IPS-15b (cell line): ENCODE results near the gene OR2AE1.
"Not testable (repeated sequence)": the region's sequence is repeated elsewhere in the genome, so short reads cannot be mapped to it uniquely, and the experiment has no call there.

Experiments used
- H3K27me3 ChIP-seq: one replicate; pipeline ENCODE4 v1.6.1; 2013; ENCODE audit warnings: low read length; ENCODE audit not compliant: control insufficient read depth, insufficient read depth
- H3K36me3 ChIP-seq: one replicate; pipeline ENCODE4 v1.6.1; 2013; ENCODE audit warnings: low read length; ENCODE audit not compliant: control insufficient read depth, insufficient read depth
- H3K4me1 ChIP-seq: one replicate; pipeline ENCODE4 v1.6.1; 2013; ENCODE audit warnings: mild to moderate bottlenecking, low read length; ENCODE audit not compliant: control insufficient read depth, insufficient read depth
- H3K4me3 ChIP-seq: one replicate; pipeline ENCODE4 v1.5.1; 2013; ENCODE audit warnings: low read depth, low read length
- H3K9ac ChIP-seq: one replicate; pipeline ENCODE4 v1.6.1; 2013; ENCODE audit warnings: low read depth, mild to moderate bottlenecking, low read length
- H3K9me3 ChIP-seq: one replicate; pipeline ENCODE4 v1.6.1; 2013; ENCODE audit warnings: mild to moderate bottlenecking, low read length; ENCODE audit not compliant: control insufficient read depth, insufficient read depth

OR2AE1 gene

DNA sequence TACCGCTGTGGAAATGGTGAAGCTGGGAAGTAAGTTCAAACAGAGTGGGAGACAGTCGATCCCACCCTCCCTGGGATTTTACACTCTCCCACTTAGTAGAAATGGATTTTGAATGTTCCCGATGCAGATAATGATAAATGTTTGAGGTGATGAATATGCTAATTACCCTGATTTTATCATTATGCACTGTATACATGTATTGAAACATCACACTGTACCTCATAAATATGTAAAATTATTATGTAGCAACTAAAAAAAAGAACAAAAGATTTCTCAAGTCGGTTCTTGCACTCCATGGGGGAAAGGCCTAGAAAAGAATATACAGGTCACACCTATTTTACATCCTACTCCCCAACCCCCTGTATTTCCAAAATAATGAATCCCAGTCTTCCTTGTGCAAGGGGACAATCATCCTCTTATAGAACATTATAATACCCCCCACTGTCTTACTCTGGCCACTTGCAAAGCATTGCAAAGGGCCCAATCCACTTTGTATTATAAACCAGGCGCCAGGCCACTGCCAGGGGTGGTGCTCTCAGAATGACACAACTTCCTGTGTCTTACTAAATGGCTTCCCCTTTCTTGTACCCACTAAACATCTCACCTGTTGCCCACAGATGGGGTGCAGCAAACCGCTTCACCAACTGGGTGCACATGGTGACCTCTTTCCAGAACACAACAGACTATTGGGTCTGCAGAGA, 20.6 kb upstream of the OR2AE1 start:
- Histone ChIP-seq H3K9me3 (no peaks in the 10 kb centered on the region), H3K36me3 (no peaks in the 10 kb centered on the region), H3K4me3 (no peak overlapping the region), H3K27me3 (no peaks in the 10 kb centered on the region), H3K9ac (no peak overlapping the region), H3K4me1 (no peaks in the 10 kb centered on the region)

- H3K36me3 ChIP-seq: no peaks in the 10 kb centered on the region
- no peaks in the 10 kb centered on the region for H3K27me3 ChIP-seq
- no peak overlapping the region for H3K9ac ChIP-seq
- no peak overlapping the region for H3K4me3 ChIP-seq
- no peaks in the 10 kb centered on the region for H3K4me1 ChIP-seq
- no peaks in the 10 kb centered on the region for H3K9me3 ChIP-seq
These were observed 17.9 kb upstream of the OR2AE1 start for GRCh38 chr7:99894738-99895137.

DNA sequence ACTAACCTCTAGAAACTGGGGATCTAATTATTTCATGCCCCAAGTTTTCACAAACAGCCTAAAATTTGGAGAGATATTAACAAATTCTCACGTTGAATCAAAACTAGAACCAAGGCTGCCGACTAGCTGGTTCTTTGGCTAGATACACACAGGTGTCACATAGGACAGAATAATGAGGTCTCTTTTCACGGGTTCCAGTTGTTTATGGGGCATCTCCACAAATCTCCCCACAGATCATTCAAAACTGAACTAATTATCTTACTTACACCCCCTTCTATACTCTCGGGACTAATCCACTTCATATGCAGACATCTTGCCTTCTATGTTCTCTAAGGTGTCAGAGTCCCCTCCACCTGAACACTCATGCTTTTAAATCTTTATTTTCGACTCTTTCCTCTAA, 16.4 kb upstream of the OR2AE1 start:
- H3K27me3 ChIP-seq: no peaks in the 10 kb centered on the region
- no peaks in the 10 kb centered on the region for H3K4me1 ChIP-seq
- no peak overlapping the region for H3K9ac ChIP-seq
- H3K4me3 ChIP-seq: no peak overlapping the region
- no peaks in the 10 kb centered on the region for H3K9me3 ChIP-seq
- no peaks in the 10 kb centered on the region for H3K36me3 ChIP-seq

DNA sequence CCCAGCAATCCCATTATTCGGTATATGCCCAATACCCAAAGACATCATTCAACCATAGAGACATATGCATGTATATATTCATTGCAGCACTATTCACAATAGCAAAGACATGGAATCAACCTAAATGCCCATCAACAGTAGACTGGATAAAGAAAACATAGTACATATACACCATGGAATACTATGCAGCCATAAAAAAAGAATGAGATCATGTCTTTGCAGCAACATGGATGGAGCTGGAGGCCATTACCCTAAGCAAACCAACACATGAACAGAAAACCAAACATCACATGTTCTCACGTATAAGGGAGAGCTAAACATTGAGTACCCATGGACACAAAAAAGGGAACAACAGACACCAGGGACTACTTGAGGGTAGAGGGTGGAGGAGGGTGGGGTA, 13.5 kb upstream of the OR2AE1 start:
- not testable (repeated sequence) for H3K9ac ChIP-seq, H3K27me3 ChIP-seq, H3K36me3 ChIP-seq, H3K4me1 ChIP-seq, H3K9me3 ChIP-seq, H3K4me3 ChIP-seq

GRCh38 chr7:99888366-99888765, 11.5 kb upstream of the OR2AE1 start:
- H3K9me3 ChIP-seq, H3K27me3 ChIP-seq, H3K4me3 ChIP-seq, H3K9ac ChIP-seq, H3K4me1 ChIP-seq, H3K36me3 ChIP-seq: not testable (repeated sequence)

DNA sequence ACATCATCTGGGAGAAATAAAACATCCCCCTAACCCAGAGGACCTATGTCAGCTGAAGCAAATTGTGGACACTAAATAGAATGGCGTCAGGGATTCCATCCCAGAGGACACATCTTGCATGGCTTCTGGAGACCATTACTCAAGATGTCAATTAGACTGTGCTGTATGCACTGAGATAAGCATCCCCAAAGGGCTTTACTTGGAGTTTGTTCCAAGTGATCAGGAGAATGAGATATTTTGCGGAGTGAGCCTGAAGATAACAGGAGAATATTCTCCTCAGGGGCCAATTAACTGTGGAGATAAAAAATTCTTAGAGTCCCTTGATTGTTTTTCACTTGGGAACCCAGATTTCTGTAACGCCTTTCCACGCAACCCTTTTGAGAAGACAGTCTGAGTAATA, 4.5 kb upstream of the OR2AE1 start:
- Histone ChIP-seq H3K4me1 (no peaks in the 10 kb centered on the region), H3K27me3 (no peaks in the 10 kb centered on the region), H3K4me3 (no peak overlapping the region), H3K9me3 (no peaks in the 10 kb centered on the region), H3K9ac (no peak overlapping the region), H3K36me3 (no peaks in the 10 kb centered on the region)

DNA sequence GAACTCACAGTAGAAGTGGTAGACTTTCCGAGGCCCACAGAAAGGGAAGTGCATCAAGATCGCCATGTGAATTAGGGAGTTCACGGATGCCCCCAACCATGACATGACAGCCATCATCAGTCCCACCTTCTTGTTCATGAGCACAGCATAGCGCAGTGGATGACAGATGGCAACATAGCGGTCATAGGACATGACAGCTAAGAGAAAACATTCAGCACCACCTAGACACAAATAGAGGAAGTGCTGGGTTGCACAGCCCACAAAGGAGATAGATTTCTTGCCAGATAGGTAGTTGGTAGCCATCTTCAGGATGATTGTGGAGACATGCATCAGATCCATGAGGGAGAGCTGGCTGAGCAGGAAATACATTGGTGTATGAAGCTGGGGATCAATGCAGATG, 342 bp downstream of the OR2AE1 start:
- H3K4me1 ChIP-seq: no peaks in the 10 kb centered on the region
- H3K36me3 ChIP-seq: no peaks in the 10 kb centered on the region
- no peak overlapping the region for H3K4me3 ChIP-seq
- H3K9ac ChIP-seq: no peak overlapping the region
- H3K9me3 ChIP-seq: no peaks in the 10 kb centered on the region
- H3K27me3 ChIP-seq: no peaks in the 10 kb centered on the region

- H3K9me3 ChIP-seq: no peaks in the 10 kb centered on the region
- H3K27me3 ChIP-seq: no peaks in the 10 kb centered on the region
- no peaks in the 10 kb centered on the region for H3K4me1 ChIP-seq
- H3K4me3 ChIP-seq: no peak overlapping the region
- H3K9ac ChIP-seq: no peak overlapping the region
- no peaks in the 10 kb centered on the region for H3K36me3 ChIP-seq
These were observed 8.6 kb downstream of the OR2AE1 start for GRCh38 chr7:99868246-99868645.

DNA sequence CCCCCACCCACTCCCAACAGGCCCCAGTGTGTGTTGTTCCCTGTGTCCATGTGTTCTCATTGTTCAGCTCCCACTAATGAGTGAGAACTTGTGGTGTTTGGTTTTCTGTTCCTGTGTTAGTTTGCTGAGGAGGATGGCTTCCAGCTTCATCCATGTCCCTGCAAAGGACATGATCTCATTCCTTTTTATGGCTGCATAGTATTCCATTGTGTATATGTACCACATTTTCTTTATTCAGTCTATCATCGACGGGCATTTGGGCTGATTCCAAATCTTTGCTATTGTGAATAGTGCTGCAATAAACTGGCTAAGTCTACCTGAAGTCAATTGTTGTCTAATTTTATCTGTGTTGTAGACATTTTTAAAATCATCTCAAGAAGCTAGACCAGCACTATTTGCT, 9.4 kb downstream of the OR2AE1 start:
- not testable (repeated sequence) for H3K27me3 ChIP-seq, H3K4me3 ChIP-seq, H3K9ac ChIP-seq, H3K36me3 ChIP-seq, H3K9me3 ChIP-seq, H3K4me1 ChIP-seq

GRCh38 chr7:99863847-99864440, 12.9 kb downstream of the OR2AE1 start:
- no peaks in the 10 kb centered on the region for H3K4me1 ChIP-seq
- no peak overlapping the region for H3K4me3 ChIP-seq
- no peaks in the 10 kb centered on the region for H3K9me3 ChIP-seq
- no peaks in the 10 kb centered on the region for H3K36me3 ChIP-seq
- no peaks in the 10 kb centered on the region for H3K27me3 ChIP-seq
- H3K9ac ChIP-seq: no peak overlapping the region

DNA sequence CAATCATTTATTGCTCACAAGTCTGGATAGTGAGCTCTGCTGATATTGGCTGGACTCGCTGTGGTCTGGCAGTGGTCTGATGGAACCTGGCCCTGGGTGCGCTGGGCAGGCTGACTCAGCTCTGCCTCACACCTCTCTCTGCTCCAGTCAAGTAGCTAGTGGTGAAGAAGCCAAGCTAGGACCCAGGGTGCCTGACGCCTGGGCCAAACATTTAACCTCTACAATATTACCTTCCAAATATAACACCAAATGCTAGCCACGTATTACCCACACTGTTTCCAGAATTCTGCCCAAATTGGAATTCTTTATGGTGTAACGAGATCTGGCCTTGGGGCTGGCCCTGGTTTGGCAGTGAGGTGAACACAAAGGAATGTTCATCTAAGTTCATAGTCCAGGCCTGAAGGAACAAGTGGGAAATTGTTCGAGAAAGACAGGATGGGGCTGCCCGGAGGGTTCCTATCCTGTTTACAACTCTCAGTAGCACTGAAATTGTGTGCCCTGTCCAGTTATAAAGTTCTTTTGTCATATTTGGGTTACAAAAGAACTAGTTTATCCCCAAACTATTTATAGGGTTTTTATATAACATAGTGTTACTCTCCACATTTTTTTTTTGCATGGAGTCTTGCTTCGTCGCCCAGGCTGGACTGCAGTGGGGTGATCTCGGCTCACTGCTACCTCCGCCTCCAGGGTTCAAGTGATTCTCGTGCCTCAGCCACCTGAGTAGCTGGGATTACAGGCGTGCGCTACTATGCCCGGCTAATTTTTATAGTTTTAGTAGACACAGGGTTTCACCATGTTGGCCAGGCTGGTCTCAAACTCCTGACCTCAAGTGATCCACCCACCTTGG, 16.3 kb downstream of the OR2AE1 start:
- Histone ChIP-seq H3K9ac (no peak overlapping the region), H3K9me3 (no peaks in the 10 kb centered on the region), H3K36me3 (no peaks in the 10 kb centered on the region), H3K27me3 (no peaks in the 10 kb centered on the region), H3K4me3 (no peak overlapping the region), H3K4me1 (no peaks in the 10 kb centered on the region)

- Histone ChIP-seq H3K27me3 (no peaks in the 10 kb centered on the region), H3K9ac (no peak overlapping the region), H3K4me3 (no peak overlapping the region), H3K9me3 (no peaks in the 10 kb centered on the region), H3K36me3 (no peaks in the 10 kb centered on the region), H3K4me1 (no peaks in the 10 kb centered on the region)
These were observed 21.6 kb downstream of the OR2AE1 start for GRCh38 chr7:99855236-99855635.
